Measurements from ENCODE around the gene SP140. TPM values are rescaled to one million over a fixed set of nuclear protein-coding genes. Genes with fewer than 3 reads are reported as not detected.
A peak's percentile ranks its signal among the peaks of the same experiment; 100 is the strongest.

SP140 gene
- total RNA-seq, 3 donors from 2014 or later: 3.1 to 4.9 (median 3.7) TPM

DNA sequence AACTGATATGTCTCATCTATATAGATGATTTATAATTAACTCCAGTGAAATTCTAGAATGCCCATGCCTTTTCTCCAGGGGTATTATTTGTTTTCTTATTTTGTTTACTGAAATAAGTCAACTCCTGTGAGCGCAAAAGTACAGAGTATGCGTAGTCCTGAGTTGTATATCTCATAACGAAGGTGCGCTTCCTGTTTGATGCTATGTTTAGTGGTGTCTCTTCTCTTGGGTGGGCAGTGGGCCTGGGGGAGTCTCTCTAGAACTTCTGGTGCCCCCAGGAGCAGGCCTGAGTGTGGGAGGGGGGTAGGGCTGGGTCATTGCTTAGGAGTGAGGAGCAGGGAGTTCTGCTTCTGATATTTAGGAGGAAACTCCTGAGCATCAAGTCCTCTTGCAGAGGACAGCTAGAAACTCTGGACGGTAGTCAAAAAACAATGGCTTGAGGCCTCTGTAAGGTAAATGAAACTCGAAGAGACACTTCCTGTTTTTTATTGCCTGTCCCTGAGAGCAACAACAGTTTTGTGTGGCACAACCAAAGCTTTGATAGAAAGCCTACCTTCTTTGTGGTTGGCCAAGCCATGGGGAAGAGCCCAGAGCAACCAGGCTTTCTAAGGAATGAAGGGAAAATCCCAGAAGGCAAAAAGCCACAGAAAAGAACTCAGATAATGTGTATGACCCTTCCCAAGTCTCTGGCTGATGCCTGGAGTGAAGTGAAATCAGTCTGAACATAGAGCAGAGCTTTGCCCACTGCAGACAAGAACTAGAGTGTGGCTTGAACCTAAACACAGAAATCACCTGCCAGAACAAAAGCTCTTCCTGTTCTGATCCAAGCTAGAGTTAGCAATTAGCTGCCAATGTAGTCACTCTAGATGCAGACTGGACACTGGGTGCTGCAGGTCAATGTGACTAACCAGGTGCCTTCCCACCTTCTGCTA, 92.9 kb downstream of the SP140 start:
- TF ChIP-seq, protein P1, sequence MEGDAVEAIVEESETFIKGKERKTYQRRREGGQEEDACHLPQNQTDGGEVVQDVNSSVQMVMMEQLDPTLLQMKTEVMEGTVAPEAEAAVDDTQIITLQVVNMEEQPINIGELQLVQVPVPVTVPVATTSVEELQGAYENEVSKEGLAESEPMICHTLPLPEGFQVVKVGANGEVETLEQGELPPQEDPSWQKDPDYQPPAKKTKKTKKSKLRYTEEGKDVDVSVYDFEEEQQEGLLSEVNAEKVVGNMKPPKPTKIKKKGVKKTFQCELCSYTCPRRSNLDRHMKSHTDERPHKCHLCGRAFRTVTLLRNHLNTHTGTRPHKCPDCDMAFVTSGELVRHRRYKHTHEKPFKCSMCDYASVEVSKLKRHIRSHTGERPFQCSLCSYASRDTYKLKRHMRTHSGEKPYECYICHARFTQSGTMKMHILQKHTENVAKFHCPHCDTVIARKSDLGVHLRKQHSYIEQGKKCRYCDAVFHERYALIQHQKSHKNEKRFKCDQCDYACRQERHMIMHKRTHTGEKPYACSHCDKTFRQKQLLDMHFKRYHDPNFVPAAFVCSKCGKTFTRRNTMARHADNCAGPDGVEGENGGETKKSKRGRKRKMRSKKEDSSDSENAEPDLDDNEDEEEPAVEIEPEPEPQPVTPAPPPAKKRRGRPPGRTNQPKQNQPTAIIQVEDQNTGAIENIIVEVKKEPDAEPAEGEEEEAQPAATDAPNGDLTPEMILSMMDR (IDR thresholded peaks at IDR 0.05): no peak
- ATAC-seq (peak; percentile 41), DNase-seq (no peak)
- no peaks in the 10 kb centered on the region for H3K9me3 ChIP-seq
- no peaks in the 10 kb centered on the region for H3K36me3 ChIP-seq (ENCODE audit: low read depth)
- no peaks in the 10 kb centered on the region for H3K4me1 ChIP-seq (ENCODE audit: low read depth)
- no peak overlapping the region for H3K4me3 ChIP-seq
- intact Hi-C loops (cut with DNase I, micrococcal nuclease): no loop called here

DNA sequence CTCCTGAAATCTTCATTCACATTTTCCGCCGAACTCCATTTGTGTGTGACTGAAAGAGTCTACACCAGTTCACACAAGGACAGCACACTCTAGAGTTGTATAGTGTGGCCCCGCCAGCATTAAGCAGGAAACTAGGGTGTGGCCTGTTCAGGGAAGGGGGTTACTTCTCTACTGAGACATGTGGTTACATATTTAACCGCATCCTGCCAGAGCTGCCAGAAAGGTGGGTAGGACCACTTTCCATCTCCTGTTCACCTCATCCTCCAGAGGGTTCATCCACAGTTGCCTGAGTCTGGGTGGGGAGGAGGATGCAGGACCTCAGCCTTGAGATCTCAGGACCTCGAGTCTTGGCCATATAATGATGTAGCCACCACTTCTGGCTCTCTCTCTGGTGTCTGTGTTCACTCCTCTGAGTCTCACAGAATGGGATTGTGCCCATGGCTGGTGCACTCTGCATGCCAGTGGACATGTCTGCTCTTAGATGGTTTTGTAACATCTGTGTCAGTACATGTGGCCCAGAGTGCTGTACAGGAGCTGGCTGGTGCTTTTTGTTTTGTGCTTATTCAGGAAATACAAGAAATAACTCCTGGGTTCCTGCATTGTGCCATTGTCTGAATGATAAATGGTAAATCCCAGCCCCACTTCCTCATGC, 93.8 kb downstream of the SP140 start:
- DNase-seq (peak in 1 of 3 donors; percentile 33), ATAC-seq (peak; percentile 91)
- no peaks in the 10 kb centered on the region for H3K4me1 ChIP-seq (ENCODE audit: low read depth)
- H3K4me3 ChIP-seq: no peak overlapping the region
- TF ChIP-seq, protein P1 (IDR thresholded peaks at IDR 0.05): no peak
- H3K9me3 ChIP-seq: no peaks in the 10 kb centered on the region
- H3K36me3 ChIP-seq (ENCODE audit: low read depth): no peaks in the 10 kb centered on the region
- intact Hi-C loops (cut with DNase I, micrococcal nuclease): no loop called here

DNA sequence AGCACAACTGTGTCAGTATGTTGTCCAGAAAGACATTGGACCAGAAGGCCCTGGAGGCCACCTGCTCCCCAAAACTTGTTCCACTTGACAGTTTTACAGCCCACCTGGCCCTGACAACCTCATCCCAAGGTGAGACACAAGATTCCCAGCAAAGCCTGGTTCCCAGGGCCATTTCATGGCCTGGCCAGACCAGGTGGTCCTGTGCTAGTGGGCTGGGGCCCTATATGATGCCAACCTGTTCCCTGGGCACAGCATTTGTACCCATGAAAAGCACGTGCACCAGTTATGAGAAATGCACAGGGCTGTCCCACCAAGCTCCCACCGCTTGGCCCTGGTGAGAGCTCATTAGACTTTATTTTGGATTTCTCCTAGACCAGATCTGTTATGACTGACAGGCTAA, 95.5 kb downstream of the SP140 start:
- peaks cover 4% of the 10 kb centered on the region for H3K4me1 ChIP-seq (ENCODE audit: low read depth)
- H3K36me3 ChIP-seq (ENCODE audit: low read depth): no peaks in the 10 kb centered on the region
- ATAC-seq (no peak), DNase-seq (no peak)
- TF ChIP-seq, protein P1 (IDR thresholded peaks at IDR 0.05): no peak
- intact Hi-C loops (cut with DNase I, micrococcal nuclease): no loop called here
- no peaks in the 10 kb centered on the region for H3K9me3 ChIP-seq
- no peak overlapping the region for H3K4me3 ChIP-seq

DNA sequence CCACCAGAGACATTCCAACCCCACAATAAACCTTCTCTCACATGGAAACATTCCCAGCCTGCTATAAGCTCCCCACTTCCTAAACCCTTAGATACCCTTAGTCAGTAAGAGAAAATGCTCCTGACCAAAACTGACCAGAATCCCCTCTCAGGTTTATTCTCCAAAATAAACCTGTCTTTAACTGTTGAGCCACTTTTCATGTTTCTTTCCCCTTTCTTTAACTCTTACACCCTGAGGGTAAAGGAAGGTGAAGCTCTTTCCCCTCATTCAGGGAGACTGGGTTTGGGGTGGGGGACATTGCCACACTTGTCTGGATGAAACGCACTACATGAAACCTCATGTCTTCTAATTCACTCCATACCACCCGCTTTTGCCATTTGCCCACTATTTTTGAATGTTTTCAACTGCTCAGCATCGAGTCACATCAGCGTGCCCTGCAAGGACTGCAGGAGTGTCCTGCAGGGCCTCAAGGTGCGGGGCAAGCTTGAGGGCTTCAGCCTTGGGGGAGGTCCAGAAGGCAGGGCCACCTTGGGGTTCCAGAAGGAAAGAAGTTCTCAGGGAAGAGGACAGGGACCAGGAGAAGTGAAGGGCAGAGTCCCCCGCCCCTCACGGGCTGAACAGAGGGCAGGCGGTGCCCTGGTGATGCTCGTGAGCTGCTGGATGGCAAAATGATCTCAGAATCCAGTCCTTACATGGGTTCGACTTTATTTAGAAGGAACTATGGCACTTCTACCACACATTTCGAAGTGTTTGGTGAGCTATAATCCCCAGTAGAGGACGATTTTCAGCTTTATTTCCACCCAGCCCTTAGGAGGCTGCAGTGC, 97.2 kb downstream of the SP140 start:
- intact Hi-C loops (cut with DNase I, micrococcal nuclease): no loop called here
- TF ChIP-seq, protein P1 (IDR thresholded peaks at IDR 0.05): no peak
- DNase-seq (no peak), ATAC-seq (no peak)
- H3K4me3 ChIP-seq: no peak overlapping the region
- H3K9me3 ChIP-seq: no peaks in the 10 kb centered on the region
- no peaks in the 10 kb centered on the region for H3K36me3 ChIP-seq (ENCODE audit: low read depth)
- peaks cover 6% of the 10 kb centered on the region for H3K4me1 ChIP-seq (ENCODE audit: low read depth)

DNA sequence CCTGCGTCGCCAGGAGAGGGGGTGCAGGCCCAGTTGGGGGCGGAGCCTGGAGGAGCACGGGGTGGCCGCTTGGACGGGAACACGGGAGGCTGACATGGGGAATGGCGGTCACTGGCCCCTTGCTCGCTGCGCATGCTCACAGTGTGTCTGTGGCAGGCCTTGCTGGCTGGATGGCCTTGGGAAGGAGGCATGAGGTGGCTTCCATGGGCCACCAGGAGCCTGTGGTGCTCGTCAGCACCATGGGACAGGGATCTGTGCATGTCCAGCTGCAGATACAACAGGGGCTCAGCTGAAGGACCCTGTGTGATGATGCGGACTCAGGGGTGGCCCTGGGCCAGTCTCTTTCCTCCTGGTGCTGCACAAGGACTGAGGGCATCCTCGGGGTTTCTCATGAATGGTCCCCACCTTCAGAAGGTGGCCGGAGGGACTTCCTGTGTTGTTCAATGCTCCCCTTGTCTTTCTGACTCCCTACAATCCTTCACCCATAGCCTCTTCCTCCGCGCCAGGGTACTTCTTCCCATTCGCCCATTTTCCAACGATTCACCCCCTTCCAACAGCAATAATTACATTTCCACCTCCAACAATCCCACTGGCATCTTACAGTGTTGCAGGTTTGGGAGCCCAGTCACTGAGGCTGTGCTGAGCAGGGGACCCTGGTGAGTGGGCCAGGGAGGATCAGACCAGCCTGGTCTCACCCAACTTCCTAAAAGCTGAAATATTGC, 98.0 kb downstream of the SP140 start:
- H3K4me1 ChIP-seq (ENCODE audit: low read depth): peaks cover 13% of the 10 kb centered on the region
- no peak overlapping the region for H3K4me3 ChIP-seq
- H3K9me3 ChIP-seq: no peaks in the 10 kb centered on the region
- ATAC-seq: no peak
- no peaks in the 10 kb centered on the region for H3K36me3 ChIP-seq (ENCODE audit: low read depth)
- TF ChIP-seq, protein P1 (IDR thresholded peaks at IDR 0.05): no peak
- intact Hi-C loops (cut with DNase I, micrococcal nuclease): no loop called here
- DNase-seq: no peak
